DND-41 (cell line): ENCODE results near the gene COPS8.

ENCODE experiments used
- ATAC-seq: fragments of 200-7000 bp; cut with Tn5 transposase; 3 replicates; pipeline ENCODE4 v1.9.1; 2021; ENCODE audit warnings: low read depth; ENCODE audit not compliant: insufficient read depth
- DNase-seq: peaks from one replicate; pipeline ENCODE4 v3.0.0-alpha.2; 2020
- H2AFZ ChIP-seq: 2 replicates; pipeline ENCODE4 v1.6.0; 2012; ENCODE audit warnings: low read depth, low read length
- H3K27ac ChIP-seq: 2 replicates; pipeline ENCODE4 v1.5.1; 2012; ENCODE audit warnings: low read length, inconsistent platforms
- H3K27me3 ChIP-seq: fragments of 200-600 bp; sonication (generic); 2 replicates; pipeline ENCODE4 v1.6.0; 2012; ENCODE audit warnings: low read length, mild to moderate bottlenecking, inconsistent platforms; ENCODE audit not compliant: insufficient read depth, poor library complexity
- H3K36me3 ChIP-seq: 2 replicates; pipeline ENCODE4 v1.5.1; 2012; ENCODE audit warnings: low read length, inconsistent platforms; ENCODE audit not compliant: insufficient read depth
- H3K4me1 ChIP-seq: 2 replicates; pipeline ENCODE4 v1.5.1; 2012; ENCODE audit warnings: mild to moderate bottlenecking, low read length; ENCODE audit not compliant: insufficient read depth
- H3K4me2 ChIP-seq: 2 replicates; pipeline ENCODE4 v1.6.0; 2012; ENCODE audit warnings: mild to moderate bottlenecking, moderate library complexity, low read length, inconsistent platforms; ENCODE audit not compliant: insufficient read depth
- H3K4me3 ChIP-seq, 2 experiments: fragments of 200-600 bp in 1 of 2; shearing (Covaris generic) in 1 of 2; 2 replicates each; pipeline ENCODE4 v1.5.1; 2012 to 2016; ENCODE audit warnings: inconsistent platforms in 2 of 2, low read length in 2 of 2, mild to moderate bottlenecking in 2 of 2, low read depth in 1 of 2, moderate library complexity in 1 of 2
- H3K79me2 ChIP-seq: 2 replicates; pipeline ENCODE4 v1.6.0; 2012; ENCODE audit warnings: low read length, inconsistent platforms; ENCODE audit not compliant: insufficient read depth
- H3K9ac ChIP-seq: 2 replicates; pipeline ENCODE4 v1.6.0; 2012; ENCODE audit warnings: low read depth, mild to moderate bottlenecking, inconsistent platforms, low read length, moderate library complexity
- H3K9me3 ChIP-seq: 2 replicates; pipeline ENCODE4 v1.5.1; 2012; ENCODE audit warnings: low read length, moderate library complexity, mild to moderate bottlenecking, inconsistent platforms; ENCODE audit not compliant: insufficient read depth, severe bottlenecking
- H4K20me1 ChIP-seq: 2 replicates; pipeline ENCODE4 v1.6.0; 2012; ENCODE audit warnings: low read length; ENCODE audit not compliant: insufficient read depth
- EZH2 ChIP-seq: IDR thresholded peaks from 3 replicates; pipeline ENCODE4 v1.6.1; 2012; ENCODE audit warnings: borderline replicate concordance, low read depth, mild to moderate bottlenecking, moderate library complexity, low read length, inconsistent platforms; ENCODE audit not compliant: severe bottlenecking
- TF ChIP-seq, protein P1 (sequence below): IDR thresholded peaks from 2 replicates; pipeline ENCODE4 v1.5.1; 2012; ENCODE audit warnings: borderline replicate concordance, low read length, moderate library complexity, mild to moderate bottlenecking; ENCODE audit not compliant: poor library complexity, severe bottlenecking; ENCODE audit errors: extremely low read depth

The COPS8 gene

DNA sequence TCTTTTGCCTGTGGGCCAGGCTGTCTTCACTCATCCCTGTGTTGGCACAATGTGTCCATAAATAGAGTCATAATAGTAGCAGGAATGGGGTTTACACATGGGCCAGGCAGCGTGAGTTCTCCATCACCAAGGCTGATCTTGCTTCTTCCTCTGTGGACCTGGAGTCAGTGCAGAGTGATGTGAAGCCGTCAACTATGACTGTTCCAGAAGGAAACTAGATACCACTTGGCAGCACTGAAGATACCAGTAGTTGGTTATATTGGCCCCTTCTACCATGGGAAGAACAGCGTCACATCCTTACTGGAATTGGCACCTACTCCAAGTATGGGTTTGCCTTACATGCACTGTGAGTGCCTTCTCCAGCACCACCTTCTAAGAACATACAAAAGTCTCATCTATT lies 30.2 kb downstream of the COPS8 start:
- Histone ChIP-seq H3K4me1 (no peaks in the 10 kb centered on the region), H3K79me2 (no peaks in the 10 kb centered on the region), H4K20me1 (no peaks in the 10 kb centered on the region), H3K27ac (no peak overlapping the region), H3K4me2 (no peak overlapping the region), H3K27me3 (no peaks in the 10 kb centered on the region), H3K9ac (no peak overlapping the region), H2AFZ (no peak overlapping the region), H3K36me3 (no peaks in the 10 kb centered on the region), H3K4me3 (no peak overlapping the region), H3K9me3 (no peaks in the 10 kb centered on the region)
- no peak for ATAC-seq
- TF ChIP-seq, protein P1, sequence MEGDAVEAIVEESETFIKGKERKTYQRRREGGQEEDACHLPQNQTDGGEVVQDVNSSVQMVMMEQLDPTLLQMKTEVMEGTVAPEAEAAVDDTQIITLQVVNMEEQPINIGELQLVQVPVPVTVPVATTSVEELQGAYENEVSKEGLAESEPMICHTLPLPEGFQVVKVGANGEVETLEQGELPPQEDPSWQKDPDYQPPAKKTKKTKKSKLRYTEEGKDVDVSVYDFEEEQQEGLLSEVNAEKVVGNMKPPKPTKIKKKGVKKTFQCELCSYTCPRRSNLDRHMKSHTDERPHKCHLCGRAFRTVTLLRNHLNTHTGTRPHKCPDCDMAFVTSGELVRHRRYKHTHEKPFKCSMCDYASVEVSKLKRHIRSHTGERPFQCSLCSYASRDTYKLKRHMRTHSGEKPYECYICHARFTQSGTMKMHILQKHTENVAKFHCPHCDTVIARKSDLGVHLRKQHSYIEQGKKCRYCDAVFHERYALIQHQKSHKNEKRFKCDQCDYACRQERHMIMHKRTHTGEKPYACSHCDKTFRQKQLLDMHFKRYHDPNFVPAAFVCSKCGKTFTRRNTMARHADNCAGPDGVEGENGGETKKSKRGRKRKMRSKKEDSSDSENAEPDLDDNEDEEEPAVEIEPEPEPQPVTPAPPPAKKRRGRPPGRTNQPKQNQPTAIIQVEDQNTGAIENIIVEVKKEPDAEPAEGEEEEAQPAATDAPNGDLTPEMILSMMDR = no peak
- no peak for TF ChIP-seq EZH2
- no peak for DNase-seq

DNA sequence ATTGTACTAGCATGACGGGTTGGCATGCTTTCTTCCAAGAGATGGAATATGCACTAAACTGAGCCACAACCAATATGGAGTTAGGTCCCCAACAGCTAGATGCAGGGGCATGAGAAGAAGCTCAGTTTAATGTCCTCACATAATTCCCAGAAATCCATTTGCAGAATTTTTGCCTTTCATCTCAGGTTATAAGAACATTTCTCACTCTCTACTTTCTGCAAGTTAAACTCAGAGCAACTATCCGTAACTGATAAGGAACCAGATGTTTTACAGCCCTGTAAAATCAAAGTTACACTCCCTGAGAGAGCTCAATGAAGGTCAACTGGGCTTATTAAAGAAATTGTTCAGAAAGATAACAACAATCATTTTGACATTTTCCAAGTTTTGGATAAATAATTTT lies 30.7 kb downstream of the COPS8 start:
- TF ChIP-seq, protein P1 = no peak
- no peak for TF ChIP-seq EZH2
- Histone ChIP-seq H3K4me3 (no peak overlapping the region), H3K36me3 (no peaks in the 10 kb centered on the region), H3K79me2 (no peaks in the 10 kb centered on the region), H3K4me1 (no peaks in the 10 kb centered on the region), H3K9ac (no peak overlapping the region), H2AFZ (no peak overlapping the region), H3K27ac (no peak overlapping the region), H3K9me3 (no peaks in the 10 kb centered on the region), H3K27me3 (no peaks in the 10 kb centered on the region), H3K4me2 (no peak overlapping the region), H4K20me1 (no peaks in the 10 kb centered on the region)
- ATAC-seq = no peak
- no peak for DNase-seq

DNA sequence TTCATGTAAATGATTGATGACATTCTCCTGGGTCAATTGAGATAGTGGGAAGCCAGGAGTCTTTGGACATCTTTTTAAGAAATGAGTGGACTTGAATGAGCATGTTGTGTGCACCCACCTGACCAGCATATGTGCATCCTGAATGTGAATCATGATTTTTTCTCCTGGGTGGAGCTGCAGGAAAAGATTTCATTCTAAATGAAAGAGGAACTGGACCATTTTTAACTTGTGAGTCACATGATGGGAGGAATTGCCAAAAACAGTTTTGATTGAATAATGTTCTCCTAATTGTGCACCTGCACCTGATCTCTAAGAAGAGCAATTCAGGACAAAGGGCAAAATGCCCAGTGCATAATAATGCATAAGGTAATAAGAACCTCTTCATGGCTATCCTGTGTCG lies 32.3 kb downstream of the COPS8 start:
- no peaks in the 10 kb centered on the region for H4K20me1 ChIP-seq
- no peaks in the 10 kb centered on the region for H3K36me3 ChIP-seq
- H3K27ac ChIP-seq = no peak overlapping the region
- TF ChIP-seq EZH2 = no peak
- H3K9me3 ChIP-seq = no peaks in the 10 kb centered on the region
- no peak overlapping the region for H3K4me2 ChIP-seq
- H3K4me3 ChIP-seq = no peak overlapping the region
- DNase-seq (no peak), ATAC-seq (no peak)
- no peaks in the 10 kb centered on the region for H3K79me2 ChIP-seq
- no peak overlapping the region for H2AFZ ChIP-seq
- H3K9ac ChIP-seq = no peak overlapping the region
- H3K27me3 ChIP-seq = no peaks in the 10 kb centered on the region
- H3K4me1 ChIP-seq = no peaks in the 10 kb centered on the region

DNA sequence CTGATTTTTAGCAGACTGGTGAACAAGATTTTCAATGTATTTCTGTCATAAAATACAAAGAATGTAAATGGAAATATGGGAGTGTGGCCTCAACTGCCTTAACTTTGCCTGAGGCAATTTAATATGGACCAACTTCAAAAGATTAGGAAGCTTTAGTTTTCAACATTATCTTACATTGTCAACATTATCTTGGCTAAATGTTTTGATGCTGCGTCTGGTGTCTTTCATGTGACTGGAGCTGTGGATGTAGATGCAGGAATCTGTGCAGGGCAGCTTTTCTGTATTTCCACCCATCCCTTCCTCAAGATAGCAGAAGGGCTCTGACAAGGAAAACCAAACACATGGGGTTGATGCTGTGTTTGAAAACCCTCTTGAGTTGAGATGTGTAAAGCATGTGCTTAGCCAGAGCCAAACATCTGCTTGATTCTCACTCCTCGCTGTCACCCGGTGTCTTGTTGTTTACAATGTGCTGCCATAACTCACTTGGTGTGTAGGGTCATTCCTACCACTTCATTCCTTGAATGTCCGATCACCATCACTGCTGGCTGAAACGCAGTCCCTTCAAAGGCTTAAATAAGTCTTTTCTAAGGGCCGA lies 33.0 kb downstream of the COPS8 start:
- H2AFZ ChIP-seq = no peak overlapping the region
- no peak overlapping the region for H3K4me3 ChIP-seq
- TF ChIP-seq EZH2 = no peak
- TF ChIP-seq, protein P1 = no peak
- DNase-seq (no peak), ATAC-seq (no peak)
- H3K27ac ChIP-seq = no peak overlapping the region
- H3K79me2 ChIP-seq = no peaks in the 10 kb centered on the region
- no peaks in the 10 kb centered on the region for H3K9me3 ChIP-seq
- H3K4me2 ChIP-seq = no peak overlapping the region
- no peaks in the 10 kb centered on the region for H3K36me3 ChIP-seq
- H3K27me3 ChIP-seq = no peaks in the 10 kb centered on the region
- H3K4me1 ChIP-seq = no peaks in the 10 kb centered on the region
- no peak overlapping the region for H3K9ac ChIP-seq
- no peaks in the 10 kb centered on the region for H4K20me1 ChIP-seq
